Jurkat, Clone E6-1 (cell line): ENCODE results near the gene GGT1.
"Not testable (repeated sequence)": the region's sequence is repeated elsewhere in the genome, so short reads cannot be mapped to it uniquely, and the experiment has no call there.

ENCODE experiments used
- DNase-seq: peaks from one replicate; pipeline ENCODE4 v3.0.0-alpha.2; 2011; ENCODE audit warnings: low read depth, low spot score
- H3K4me3 ChIP-seq: 2 replicates; pipeline ENCODE4 v1.5.1; 2011; ENCODE audit warnings: mild to moderate bottlenecking, low read length, control low read depth, moderate library complexity

GGT1 gene

GRCh38 chr22:24627911-24628310 lies 24.9 kb downstream of the GGT1 start:
- H3K4me3 ChIP-seq, DNase-seq: not testable (repeated sequence)

GRCh38 chr22:24629069-24629468 lies 26.1 kb downstream of the GGT1 start:
- not testable (repeated sequence) for H3K4me3 ChIP-seq, DNase-seq

- DNase-seq, H3K4me3 ChIP-seq: not testable (repeated sequence)
Measured at GRCh38 chr22:24630812-24631427, 27.9 kb downstream of the GGT1 start.

- DNase-seq, H3K4me3 ChIP-seq: not testable (repeated sequence)
Measured at GRCh38 chr22:24631430-24632122, 28.6 kb downstream of the GGT1 start.

DNA sequence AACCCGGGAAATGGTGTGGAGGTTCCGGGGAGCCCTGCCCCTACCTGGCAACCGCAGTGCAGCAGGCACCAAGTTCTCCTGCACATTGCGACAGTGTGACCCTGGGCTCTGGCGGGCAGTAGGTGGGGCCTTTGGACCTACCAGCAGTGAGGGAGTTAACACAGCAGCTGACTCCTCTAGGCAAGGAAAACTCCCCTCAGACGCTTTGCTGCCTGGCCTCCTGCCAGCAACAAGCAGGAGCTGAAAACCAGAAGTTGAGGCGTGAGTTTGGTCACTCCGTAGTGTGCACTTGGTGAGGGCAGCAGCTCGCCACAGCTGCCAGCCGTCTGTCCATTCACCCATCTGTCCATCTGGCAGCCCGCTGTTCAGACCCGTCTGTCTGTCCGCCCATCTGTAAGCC lies 29.6 kb downstream of the GGT1 start:
- not testable (repeated sequence) for H3K4me3 ChIP-seq, DNase-seq

DNA sequence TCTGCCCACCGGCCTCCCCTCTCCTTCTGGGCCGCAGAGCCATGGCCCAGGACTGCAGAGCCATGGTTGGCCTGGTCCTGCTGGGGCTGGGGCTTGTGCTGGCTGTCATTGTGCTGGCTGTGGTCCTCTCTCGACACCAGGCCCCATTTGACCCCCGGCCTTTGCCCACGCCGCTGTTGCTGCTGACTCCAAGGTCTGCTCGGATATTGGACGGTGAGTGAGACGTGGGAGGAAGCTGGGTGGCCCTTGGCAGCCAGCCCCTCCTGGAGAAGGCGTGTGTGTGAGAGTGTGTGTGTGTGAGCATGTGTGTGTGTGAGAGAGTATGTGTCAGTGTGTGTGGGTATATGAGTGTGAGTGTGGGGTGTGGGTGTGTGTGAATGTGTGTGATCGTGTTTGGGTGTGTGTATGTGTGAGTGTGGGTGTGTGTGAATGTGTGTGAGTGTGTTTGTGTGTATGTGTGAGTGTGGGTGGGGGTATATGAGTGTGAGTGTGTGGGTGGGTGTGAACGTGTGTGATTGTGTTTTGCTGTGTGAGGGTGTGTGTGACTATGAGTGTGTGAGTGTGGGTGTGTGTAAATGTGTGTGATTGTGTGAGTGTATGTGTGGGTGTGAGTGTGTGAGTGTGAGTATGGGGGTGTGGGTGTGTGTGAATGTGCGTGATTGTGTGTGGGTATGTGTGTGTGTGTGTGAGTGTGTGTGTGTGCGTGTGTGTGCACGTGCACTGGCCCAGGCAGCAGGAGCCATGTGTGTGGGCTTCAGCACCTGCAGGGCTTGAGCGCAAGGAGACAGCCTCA lies 30.4 kb downstream of the GGT1 start:
- H3K4me3 ChIP-seq, DNase-seq: not testable (repeated sequence)

DNA sequence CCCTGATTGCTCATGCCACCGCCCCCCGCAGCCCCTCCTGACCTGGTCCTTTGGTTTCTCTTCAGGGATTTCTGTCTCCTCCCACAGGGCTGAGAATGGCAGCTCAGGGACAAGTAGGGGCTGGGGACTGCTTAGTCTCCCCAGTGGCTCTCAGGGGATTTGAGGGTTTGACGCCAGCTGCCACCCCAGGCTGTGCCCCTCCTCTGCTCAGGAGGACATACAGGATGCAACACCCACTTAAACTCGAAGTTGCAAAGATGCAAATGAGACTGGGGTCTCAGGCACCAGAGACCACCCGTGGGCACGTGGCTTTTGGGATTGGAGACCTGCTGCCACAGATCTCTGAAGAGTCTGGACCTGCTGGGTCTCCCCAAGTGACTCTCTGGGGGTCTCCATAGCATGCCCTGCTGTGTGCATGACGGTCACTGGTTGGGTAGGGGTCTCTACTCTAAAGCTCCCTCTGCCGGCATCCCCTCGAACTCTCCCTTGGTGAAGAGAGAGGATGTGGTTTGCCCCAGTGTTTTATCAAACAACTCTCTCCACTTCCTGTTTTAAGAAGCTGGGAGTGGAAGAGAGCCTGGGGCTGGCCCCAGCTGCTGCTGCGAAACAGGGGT lies 31.9 kb downstream of the GGT1 start:
- not testable (repeated sequence) for H3K4me3 ChIP-seq
- DNase-seq: peak; percentile 57

DNA sequence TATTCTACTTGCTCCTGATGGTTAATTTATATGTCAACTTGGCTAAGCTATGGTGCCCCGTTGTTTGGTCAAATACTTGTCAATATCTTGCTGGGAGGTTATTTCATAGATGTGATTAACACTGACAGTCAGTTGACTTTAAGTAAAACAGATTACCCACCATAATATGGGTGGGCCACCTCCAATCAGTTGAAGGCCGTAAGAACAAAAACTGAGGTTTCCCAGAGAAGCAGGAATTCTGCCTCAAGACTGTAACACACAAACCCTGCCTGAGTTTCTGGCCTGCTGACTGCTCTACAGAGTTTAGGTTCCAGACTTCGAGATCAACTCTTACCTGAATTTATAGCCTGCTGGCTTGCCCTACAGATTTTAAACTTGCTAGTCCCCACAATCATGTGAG lies 33.5 kb downstream of the GGT1 start:
- not testable (repeated sequence) for DNase-seq, H3K4me3 ChIP-seq

- not testable (repeated sequence) for H3K4me3 ChIP-seq, DNase-seq
Measured at GRCh38 chr22:24642307-24642706, 39.3 kb downstream of the GGT1 start.

- DNase-seq, H3K4me3 ChIP-seq: not testable (repeated sequence)
Measured at GRCh38 chr22:24644409-24644808, 41.4 kb downstream of the GGT1 start.

GRCh38 chr22:24645408-24646399 lies 42.7 kb downstream of the GGT1 start:
- H3K4me3 ChIP-seq, DNase-seq: not testable (repeated sequence)

GRCh38 chr22:24646756-24647155 lies 43.8 kb downstream of the GGT1 start:
- DNase-seq: not testable (repeated sequence)

GRCh38 chr22:24649371-24649770 lies 46.4 kb downstream of the GGT1 start:
- not testable (repeated sequence) for DNase-seq, H3K4me3 ChIP-seq

More at GRCh38 chr22:24646756-24647155, 43.8 kb downstream of the GGT1 start:
- H3K4me3 ChIP-seq: not testable (repeated sequence)

DNA sequence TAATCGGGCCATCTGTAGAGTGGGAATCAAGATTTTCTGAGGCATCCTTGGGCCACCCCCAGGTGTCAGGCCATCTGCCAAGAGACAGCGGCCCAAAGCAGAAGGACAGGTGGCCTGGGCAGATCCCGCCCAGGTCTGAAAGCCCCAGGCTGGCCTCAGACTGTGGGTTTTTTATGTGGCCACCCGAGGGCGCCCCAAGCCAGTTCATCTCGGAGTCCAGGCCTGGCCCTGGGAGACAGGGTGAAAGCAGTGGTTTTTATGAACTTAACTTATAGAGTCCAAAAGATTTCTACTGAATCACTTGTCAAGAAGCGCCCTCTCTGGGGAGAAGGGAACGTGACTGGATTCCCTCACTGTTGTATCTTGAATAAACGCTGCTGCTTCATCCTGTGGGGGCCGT lies 47.9 kb downstream of the GGT1 start:
- DNase-seq, H3K4me3 ChIP-seq: not testable (repeated sequence)

DNA sequence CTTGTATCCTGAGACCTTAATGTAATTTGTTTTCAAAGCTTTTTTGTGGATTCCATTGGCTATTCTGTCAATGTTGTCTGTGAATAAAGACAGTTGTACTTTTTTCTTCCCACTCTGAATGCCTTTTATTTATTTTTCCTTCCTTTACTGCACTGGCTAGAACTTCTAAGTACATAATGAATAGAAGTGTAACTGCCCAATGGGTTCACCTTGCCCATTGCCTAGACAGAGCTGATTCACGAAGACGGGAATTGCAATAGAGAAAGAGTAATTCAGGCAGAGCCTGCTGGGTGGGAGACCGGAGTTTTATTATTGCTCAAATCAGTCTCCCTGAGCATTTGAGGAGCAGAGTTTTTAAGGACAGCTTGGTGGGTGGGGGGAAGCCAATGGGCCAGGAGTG lies 62.4 kb downstream of the GGT1 start:
- not testable (repeated sequence) for DNase-seq, H3K4me3 ChIP-seq

DNA sequence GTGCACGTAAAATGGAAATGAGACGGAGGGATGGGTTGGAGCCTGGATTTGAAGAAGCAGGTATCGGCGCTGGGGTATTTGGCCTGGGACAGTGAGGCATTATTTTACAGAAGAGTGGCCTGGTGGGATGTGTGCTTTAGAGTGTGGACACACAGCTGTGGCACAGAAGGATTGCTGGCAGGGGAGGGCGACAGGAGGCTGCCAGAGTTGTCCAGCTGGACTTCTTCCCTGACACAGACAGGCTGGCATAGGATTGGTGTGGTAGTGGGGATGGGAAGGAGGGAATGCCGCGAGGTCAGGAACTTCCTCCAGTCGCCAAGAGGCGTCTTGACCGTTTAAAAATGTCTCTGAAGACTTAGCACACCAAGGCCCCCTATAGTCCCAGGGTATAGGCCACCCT lies 64.9 kb downstream of the GGT1 start:
- DNase-seq, H3K4me3 ChIP-seq: not testable (repeated sequence)

DNA sequence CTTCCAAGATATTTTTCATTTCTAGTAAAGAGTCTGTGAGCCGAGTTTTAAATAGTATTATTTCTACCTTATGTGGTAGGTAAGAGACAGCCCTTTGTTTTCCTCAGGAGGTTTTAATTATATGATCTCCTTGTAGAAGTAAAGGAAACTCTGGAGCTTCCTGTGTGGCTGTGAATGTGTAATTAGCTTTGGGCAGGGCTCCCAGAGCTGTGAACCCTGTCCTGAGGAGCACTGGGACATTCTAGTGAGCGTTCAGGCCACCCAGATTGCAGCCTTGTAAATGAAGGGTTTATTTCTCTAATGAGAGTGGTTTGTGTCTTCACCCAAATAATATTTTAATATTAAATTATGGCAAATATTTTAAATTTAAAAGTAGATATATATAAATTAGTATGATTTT lies 69.5 kb downstream of the GGT1 start:
- not testable (repeated sequence) for DNase-seq, H3K4me3 ChIP-seq
